Dedifferentiated amniotic fluid mesenchymal stem cell (primary cell): ENCODE data around the gene MAML3.

Experiments used
- DNase-seq: peaks from one replicate; pipeline ENCODE4 v3.0.0-alpha.2; 2016; ENCODE audit errors: extremely low spot score

The MAML3 gene

DNA sequence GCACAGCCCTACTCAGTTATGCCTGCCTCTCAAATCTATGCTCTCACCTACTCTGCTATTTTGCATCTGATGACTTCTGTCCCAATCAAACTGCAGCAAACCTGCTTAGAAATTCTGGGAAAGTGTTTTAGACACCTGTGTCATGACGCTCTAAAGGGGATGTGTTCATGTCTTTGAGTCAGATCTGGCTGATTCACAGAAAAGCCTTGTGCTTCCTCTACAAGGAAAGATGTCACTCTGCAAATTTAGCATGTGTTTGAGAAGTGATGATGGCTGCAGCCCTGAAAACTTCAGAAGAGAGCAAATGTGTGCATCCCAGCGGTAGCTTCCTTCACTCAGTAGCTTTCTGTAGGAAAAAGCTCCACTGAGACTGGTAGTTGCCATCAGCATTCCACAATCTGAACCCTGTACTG, 253.0 kb downstream of the MAML3 start:
- DNase-seq: no peak

DNA sequence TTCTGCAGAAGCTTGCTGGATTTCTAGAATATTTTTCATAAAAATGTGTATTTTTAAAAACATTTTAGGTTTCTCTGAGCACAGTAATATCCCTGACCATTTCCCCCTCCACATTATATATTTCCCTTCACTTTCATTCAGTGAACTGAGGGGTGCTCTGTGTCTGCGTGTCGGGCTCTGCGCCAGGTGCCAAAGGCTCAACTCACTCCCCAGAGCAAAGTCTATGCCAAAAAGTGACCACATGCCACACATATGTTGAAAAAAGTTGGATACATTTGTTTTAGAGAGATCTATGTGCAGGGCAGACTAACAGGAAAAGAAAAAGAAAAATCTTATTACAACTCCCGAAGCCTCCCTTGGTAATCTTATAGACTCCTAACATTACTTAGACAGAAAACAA, 254.6 kb downstream of the MAML3 start:
- DNase-seq: no peak

DNA sequence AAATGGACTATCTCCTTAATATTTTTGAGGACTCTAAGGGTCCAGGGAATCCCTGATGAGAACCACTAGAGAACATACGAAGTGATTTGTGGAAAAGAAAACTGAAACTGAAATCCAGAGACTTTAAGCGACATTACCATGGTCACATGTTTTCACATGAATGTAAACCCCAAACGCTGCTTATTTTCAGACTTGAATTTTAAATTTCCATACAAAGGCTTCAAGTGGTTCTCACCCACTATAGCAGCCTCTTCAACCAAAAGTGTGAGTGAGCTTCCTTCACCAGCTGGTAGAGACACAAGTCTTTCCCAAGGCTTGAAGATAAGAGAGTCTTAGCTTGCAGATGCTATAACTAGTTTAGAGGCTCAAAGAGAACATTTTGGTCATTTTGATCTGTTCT, 255.7 kb downstream of the MAML3 start:
- no peak for DNase-seq

DNA sequence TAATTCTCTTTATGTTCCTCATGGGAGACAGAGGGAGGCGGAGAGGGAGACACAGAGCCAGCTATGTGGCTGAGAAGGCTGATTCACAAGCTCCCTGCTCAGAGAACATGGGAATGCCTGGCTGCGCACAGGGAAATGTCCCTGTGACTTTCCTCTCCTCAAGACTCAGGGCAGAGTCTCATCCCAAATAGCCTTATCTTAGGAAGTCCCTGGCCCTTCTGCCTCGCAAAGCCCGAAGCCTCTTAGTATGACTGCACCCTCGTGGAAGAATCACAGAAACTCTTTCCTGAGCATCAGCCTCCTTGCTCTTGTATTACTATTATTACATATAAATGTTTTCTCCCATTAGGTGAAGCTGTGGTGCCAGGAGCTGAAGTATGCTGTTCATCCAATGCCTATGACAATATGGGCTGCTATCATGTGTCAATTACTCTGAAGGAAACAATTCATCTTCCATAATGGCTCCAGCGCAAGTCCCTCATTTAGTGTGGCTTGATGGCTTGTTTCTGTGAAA, 257.8 kb downstream of the MAML3 start:
- DNase-seq: no peak

DNA sequence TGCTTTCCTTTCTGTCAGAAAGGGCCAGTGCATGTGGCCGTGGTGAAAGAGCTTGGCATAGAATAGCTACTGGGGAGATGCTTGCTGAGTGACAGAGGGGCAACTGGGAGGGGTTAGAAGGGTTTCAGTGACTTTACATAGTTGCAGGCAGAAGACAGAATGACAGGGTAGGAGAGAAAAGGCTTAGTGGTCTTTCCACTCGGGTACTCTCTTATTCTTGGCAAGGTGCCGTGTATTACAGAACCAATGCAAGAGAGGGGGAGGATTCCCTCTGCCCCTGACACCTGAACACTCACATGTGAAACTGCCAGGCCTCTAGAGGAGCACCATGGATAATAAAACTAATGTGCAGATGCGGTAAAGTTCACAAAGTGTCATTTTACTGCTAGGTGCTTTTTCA, 260.2 kb downstream of the MAML3 start:
- no peak for DNase-seq

DNA sequence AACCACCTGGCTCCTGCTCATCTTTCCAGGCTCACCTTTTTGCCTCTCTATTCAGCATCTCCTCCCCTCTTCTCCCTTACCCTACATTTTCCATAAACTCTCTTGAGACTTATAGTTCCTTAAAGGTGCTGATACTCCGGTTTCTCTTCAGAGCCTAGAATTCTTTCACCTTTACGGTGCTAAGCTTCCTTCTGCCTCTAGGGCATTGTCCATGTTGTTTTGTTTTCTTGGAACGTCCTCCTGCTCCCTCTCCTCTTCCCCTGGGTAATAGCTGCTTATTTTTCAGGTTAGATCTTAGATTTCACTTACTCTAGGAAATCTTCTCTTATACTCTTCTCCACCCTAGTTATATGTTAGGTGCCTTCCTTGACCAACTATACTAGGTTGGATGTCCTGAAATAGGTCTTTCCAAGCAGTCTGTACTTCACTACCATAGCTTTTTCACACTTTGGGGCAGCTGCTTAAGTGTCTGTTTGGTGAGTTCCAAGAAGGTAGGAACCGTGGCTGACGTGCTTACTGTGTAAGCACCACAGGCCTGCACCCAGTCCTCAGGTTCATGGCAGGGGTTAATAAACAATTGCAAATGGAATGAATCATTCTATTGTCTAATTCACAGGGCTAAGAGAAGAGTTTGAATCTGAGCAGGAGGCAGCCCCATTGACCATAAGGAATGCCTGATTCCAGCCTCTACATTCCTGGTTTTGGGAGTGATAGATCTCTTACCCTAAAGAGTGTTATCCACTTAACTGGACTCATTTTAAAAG, 260.8 kb downstream of the MAML3 start:
- DNase-seq: no peak

DNA sequence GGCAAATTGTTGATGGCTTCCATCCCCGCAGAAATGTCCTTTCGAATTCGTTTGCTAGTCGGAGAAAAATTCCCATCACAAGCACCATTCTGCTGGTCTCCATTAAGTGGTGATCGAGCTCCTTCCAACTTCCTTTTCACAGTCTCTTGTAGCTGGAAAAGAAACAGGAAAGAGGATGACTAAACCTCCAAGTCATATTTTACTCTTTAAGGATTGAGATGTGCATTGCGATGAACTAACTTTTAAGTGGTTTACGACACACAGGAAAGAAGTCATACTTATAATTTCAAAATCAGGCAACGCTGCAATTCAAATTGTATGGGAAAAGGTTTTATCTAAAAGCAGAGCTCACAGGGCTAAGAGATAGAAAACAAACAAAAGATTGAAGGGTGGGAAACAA, 263.2 kb downstream of the MAML3 start:
- DNase-seq: no peak

DNA sequence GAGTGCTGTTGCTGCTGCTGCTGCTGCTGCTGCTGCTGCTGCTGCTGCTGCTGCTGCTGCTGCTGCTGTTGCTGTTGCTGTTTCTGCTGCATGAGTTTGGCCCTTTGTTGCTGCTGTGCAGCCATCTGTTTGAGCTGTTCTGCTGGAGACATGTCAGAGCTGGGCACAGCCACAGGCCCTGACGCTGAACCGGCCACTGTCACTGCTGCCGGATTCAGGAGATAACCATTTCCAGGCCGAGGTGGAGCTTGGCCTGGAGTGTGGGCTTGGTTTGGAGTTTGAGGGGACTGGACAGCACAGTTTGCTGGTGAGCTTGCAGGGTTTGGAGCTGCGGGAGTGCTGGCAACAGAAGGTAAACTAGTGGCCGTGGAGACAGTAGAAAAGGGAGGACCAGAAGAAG, 264.1 kb downstream of the MAML3 start:
- DNase-seq: no peak

DNA sequence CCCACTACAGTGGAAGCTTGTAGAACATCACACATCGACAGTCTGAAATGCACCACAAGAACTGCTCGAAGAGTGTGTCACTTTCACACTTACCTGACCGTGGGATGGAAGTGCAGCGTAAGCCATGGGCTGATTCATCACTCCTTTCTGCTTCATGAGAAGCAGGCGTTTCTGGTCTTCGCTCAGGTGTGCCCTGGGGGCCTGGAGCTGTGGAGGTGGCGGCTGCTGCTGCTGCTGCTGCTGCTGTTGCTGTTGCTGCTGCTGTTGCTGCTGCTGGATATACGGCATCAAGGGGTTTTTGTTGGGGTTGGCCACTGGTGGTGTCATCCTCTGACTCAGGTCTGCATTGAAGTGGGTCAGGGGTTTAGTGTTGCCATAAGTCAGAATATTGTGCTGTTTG, 264.7 kb downstream of the MAML3 start:
- no peak for DNase-seq

DNA sequence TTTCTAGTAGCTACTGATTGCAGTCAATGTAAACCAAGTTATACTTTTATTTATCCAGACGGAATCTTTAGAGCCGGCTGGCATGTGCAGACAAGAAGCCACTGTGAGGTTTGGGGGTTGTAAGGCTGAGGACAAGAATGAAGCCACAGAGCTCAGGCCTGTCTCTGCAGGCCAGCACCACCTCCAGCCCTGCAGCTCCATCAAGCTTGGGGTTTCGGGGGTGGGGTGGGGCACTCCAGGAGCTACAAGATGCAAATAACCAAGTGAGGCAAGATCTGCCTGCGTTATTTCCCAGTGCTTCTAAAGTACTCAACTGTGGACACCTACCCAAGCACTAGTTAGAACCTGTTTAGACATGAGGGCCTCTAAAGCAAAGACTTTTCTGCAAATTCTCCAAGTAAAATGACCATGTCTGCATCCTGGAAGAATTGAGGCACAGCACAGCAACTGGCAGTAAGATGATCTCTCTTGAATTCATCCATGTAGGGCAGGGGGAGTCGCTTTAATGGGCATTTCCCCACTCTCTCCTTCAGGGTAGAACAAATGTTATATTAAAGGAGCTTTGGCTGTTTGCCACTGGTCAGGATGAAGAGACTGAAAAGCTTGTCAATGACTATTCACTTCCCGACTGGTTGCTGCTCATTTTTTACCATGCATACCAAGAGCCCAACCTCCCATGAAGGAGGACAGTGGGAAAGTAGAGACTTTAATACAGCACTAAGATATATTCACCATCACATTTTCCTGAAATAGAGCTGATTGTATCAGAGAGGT, 265.8 kb downstream of the MAML3 start:
- DNase-seq: no peak

DNA sequence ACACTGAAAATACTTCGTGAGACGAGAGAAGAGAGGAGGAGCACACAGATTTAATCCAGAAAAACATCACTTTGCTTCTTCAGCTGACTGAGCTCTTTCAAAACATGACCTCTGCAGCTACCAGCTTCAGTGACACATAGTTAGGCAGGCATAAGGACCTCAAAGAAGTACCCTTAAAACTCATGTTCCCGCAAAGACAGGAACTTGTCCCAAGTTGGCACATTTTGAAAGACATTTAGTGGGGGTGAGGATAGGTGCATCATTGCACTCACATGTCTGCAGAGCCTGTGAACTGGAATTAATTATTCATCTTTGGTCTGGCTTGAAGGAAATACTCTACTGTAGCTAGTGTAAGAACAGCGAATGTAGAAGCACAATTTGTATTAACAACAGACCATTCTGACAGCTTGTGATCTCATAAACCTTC, 266.6 kb downstream of the MAML3 start:
- DNase-seq: no peak

DNA sequence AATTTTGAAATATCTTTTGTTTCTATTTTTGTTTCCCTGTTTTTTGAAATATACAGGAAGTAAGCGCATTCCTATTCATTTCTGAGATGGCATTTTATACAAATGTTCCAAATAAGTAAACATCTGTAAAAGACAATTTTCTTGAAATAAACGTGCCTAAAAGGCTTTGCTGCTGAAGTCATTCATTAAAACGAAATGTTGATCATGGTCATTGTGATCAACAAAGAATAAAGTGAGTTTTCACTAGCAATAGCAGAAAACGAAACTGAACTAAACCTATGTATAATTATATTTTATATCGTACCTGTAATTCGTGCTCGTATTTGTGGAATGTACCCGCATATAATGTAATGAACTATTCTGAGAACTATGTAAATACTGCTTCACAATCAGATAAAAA, 267.2 kb downstream of the MAML3 start:
- DNase-seq: peak; percentile 36

DNA sequence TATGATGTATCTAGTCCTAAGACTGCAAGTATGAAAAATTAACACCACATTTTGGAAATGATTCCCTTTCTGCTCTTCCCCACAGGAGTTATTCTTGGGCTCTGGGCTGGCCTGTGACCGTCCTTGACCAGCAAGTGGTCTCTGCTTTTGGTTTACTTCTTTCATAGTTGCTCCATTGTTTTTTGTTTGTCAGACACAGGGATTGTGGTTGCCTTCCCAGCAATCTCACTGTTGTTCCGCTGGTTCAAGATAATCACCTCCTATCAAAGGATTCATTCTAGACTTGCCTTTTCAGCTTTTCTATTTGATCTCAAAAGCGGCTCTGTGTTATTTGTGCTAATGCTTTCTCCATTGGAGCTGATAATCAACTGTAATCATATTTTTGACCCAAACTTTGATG, 269.5 kb downstream of the MAML3 start:
- no peak for DNase-seq

DNA sequence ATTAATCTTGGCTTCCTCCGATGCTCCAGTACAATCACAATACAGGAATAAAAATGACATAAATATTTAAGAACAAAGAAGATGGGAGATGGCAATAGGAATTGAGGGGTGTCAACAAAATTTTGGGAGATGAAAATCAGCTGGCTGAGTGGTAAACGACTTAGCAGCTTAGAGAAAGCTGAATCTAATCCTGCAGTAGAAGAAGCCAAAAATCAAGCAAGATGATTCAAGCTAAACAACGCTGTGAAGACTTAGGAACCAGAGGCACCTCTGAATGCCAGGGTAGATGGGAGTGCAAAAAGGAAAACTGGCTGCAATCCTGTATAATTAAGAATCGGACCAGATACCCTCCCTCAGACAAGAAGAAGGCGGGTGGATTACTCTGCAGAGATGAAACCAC, 273.1 kb downstream of the MAML3 start:
- no peak for DNase-seq

DNA sequence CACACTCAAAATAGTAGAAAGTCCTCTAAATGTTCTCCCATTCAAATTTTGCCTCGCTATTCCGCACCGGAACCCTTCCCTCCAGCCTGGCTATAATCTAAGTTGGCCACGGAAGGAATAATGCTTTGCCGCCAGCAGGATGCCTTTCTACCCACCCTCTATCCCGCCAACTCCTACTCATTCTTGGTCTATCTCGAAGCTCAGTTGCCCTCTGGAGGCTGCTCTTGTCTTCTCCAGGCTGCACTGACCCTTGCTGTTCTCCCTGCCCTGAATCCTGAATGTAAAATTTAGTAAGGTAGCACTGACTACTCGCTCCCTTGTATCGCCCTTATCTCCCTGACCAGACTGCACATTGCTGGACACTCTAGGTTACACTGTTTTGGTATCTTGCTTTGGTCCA, 275.9 kb downstream of the MAML3 start:
- DNase-seq: no peak

DNA sequence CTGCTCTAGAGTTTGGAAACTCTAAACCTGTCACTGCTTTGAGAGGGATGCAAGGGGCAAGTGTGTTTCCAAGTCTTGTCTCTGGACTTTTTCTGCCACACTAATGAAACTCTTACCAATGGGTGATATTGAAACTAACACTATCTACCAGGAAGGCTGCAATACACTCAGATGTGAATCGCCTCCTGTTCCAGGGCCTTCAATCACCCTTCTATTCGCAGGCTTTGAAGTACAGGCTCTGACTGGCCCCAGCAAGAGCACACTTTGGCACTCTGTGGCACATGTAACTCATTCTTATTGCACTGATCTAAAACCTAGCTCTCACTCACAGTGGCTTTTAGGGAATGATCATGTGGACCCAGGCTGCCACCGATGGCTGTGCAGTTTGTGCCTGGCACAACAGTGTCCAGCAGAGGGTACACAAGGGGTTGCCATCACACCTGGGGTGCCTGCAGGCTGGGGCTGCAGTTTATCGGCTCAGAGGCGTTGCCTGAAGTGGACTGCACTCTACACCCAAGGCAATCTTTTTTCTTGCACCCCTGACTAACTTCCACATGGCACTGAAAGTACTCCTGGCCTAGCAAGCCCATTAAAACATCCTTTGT, 277.5 kb downstream of the MAML3 start:
- DNase-seq: no peak

DNA sequence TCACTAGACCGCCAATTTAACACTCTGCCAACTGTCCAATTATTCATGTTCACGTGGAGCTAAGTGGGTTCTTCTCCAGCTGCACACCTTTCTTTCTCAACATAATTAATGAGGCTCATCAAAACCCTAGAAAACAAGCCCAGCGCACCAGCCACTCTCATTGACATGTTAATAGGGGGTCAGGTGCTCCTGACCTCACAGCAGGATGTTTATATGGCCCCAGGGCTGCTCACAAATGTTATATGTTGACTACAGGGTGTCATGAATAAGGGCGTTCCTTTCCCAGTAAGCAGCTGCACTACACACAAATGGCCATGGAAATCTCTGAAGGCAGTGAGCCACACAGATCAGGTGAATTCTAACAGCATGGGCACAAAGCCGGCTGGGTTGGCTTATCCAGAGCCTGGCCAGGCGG, 278.6 kb downstream of the MAML3 start:
- DNase-seq: no peak

DNA sequence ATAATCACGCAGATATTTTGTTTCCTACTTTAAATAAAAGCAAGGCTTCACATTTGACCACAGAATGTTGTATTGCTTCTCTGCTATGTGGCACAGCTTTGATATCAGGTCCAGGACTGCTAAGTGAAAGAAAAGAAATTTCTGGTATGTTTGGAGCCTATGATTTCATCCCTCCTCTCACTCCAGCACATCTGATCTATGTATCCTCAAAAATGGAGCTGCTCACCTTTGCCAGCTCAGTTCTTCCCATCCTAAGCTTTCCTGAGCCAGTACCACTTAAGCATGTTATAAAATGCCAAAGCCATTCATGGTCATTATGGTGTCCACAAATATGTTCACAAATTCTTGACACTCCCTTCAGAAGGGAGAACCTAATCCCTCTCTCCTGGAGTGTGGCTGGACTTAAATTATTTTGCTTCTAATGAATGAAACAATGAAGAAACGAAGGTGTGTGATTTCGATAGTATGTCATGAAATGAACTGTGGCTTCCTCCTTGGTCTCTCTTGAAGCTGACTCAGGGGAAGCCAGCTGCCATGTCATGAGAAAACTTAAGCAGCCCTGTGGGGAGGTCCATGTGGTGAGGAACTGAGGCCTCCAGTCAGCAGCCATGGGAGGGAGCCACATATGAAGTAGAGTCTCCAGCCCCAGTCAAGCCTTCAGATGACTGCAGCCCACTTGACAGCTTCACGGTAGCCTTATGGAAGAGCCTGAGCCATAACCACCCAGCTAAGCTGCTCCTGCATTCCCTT, 280.7 kb downstream of the MAML3 start:
- no peak for DNase-seq

DNA sequence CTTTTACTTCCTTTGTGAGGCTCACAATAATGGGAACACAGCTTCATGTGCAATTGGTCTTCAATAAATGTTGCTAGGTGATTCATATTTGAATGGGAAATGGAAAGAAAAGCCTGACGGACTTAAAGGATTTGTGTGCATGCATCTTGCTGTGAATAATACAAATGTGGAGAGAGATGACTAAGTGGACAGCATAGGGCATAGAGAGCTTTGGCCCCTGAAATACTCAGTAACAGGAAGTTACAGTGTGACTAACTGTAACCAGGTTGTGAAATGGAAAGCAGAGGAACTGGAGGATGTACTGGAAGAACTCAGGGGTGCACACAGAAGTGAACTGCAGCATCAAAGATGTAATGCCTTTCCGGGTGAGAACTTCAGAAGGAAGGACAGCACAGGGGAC, 281.7 kb downstream of the MAML3 start:
- DNase-seq: peak; percentile 78

DNA sequence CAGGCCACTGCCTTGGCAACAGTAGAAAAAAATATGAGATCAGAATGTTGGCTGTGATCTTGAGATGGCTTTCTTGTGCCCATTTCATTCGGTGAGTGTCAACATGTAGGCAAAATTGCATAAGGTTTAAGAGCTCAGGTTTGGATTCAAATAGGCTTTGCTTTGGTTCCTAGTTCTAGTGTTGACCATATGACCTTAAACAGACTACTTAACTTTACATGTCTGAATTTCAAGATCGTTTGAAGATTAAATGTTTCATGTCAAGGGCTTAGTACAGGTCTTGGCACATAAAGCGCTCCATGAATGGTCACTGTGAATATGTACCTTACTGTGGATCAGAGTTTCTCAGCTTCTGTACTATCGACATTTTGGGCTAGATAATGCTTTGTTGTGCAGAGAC, 284.2 kb downstream of the MAML3 start:
- DNase-seq: no peak

DNA sequence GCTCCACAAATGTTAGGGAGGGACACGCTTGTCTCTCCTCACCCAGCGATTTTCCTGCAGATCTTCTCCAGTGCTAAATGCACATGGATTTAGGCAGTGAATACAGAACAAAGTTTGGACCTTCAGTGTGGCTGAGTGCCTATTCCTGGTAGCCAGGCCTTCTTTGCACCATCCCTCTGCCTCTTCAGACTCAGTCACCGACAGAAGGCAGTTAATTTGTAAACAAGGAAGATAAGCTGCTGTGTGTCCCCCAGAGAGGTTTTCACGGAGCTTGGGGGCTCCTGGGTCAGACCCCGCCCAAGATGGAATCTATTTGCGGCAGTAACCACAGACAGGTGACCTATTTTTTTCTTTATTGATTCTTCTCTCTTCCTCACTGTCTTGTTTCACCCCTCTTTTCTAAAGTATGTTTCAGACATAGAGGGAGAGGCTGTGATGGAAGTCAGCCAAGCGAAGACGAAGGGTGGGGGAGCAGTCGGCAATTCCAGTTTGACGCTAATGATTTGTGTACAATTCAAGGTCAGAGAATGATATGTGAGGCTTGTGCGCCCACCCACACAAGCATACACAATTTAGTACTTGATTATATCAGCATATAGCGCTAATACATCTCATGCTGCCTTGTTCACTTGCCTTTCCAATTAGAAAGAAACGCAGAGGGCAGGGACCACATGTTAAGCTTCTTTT, 287.6 kb downstream of the MAML3 start:
- DNase-seq: no peak
